GM12874 (cell line): Measurements from ENCODE around the gene PCBP3.

Source experiments
- CTCF ChIP-seq: IDR thresholded peaks from 2 replicates; pipeline ENCODE4 v1.5.1; 2011; ENCODE audit warnings: low read depth, mild to moderate bottlenecking, control low read depth, low read length, moderate library complexity; ENCODE audit not compliant: insufficient read depth

Gene PCBP3

GRCh38 chr21:45706299-45706698 is 62.8 kb downstream of the PCBP3 start:
- no peak for TF ChIP-seq CTCF

GRCh38 chr21:45709173-45709572 is 65.6 kb downstream of the PCBP3 start:
- no peak for TF ChIP-seq CTCF

- TF ChIP-seq CTCF: no peak
These were observed 66.3 kb downstream of the PCBP3 start for GRCh38 chr21:45709696-45710268.

- TF ChIP-seq CTCF: no peak
These were observed 70.1 kb downstream of the PCBP3 start for GRCh38 chr21:45713613-45714012.

- no peak for TF ChIP-seq CTCF
These were observed 71.9 kb downstream of the PCBP3 start for GRCh38 chr21:45715441-45715840.

GRCh38 chr21:45718413-45718812 is 74.9 kb downstream of the PCBP3 start:
- no peak for TF ChIP-seq CTCF

- no peak for TF ChIP-seq CTCF
These were observed 75.8 kb downstream of the PCBP3 start for GRCh38 chr21:45719177-45719802.
